HG03558 (cell line): ENCODE results near the gene CCL17.
A peak's percentile ranks its signal among the peaks of the same experiment; 100 is the strongest.
"Not testable (repeated sequence)": the region's sequence is repeated elsewhere in the genome, so short reads cannot be mapped to it uniquely, and the experiment has no call there.

Experiments
- ATAC-seq: cut with Tn5 transposase; IDR thresholded peaks from one replicate; pipeline ENCODE4 v1.9.1; 2021; ENCODE audit warnings: moderate number of reproducible peaks; ENCODE audit not compliant: unreplicated experiment; ENCODE audit errors: extremely low read depth

Gene CCL17

DNA sequence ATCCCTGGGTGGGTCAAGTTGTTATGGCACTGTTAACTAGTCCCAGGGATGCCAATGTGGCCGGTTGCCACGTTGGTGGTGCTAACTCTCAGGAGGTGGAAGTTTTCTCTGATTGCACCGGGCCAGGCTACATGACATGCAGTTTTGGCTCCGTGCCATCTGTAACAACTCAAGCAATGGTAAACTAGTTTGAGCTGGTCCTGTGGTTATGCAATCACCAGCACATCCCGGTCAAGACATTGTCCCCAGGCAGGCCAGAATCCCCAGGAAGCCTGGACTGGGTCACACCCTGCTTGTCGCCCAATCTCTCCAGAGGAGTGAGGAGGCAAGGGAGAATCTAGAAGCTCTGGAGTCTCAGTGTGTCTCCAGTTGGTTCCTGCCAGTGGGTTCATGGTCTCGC lies 10.1 kb upstream of the CCL17 start:
- no peak for ATAC-seq

DNA sequence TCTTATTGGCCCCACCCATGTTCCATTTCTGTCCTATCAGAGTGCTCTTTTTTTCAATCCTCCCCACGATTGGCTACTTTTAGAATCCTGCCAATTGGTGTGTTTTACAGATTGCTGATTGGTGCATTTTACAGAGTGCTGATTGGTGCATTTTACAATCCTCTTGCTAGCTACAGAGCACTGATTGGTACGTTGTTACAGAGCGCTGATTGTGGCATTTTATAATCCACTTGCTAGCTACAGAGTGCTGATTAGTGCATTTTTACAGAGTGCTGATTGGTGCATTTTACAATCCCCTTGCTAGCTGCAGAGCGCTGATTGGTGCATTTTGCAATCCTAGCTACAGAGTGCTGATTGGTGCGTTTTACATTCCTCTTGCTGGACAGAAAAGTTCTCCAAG lies 9.5 kb upstream of the CCL17 start:
- no peak for ATAC-seq

DNA sequence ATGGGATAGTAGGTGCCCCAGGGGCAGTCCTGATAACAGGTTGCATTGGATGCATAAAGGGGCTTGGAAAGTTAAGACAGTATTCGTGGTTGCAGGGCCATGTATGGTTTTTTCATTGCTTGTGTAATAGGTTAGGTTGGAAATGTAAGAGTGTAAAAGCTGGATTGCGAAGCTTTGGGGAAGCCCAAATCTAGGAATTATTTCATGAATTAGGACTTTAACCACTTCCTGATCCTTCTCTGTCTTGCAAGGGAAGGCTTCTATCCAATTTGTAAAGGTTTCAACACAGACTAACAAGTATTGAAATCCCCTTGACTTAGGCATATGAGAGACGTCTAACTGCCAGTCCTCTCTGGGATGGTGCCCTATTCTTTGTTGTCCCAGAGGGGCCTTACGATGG lies 7.8 kb upstream of the CCL17 start:
- no peak for ATAC-seq

DNA sequence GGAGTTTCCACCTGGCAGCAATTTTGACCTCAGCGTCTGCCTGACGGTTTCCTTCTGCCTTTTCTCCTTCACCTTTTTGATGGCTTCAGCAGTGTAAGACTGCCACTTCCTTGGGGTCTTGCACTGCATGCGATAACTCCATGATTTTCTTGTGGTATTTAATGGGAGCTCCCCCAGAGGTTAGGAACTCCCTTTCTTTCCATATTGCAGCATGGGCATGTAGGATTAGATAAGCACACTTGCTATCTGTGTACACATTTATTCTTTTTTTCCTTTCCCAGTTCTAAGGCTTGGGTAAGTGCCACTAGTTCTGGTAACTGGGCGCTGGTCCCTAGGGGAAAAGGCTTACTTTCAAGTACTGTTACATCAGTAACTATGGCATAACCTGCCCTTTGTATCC lies 7.1 kb upstream of the CCL17 start:
- ATAC-seq: not testable (repeated sequence)

GRCh38 chr16:57401943-57402640 lies 2.5 kb upstream of the CCL17 start:
- ATAC-seq: no peak

- no peak for ATAC-seq
These were observed 530 bp downstream of the CCL17 start for GRCh38 chr16:57405097-57405496.

- ATAC-seq: no peak
These were observed 2.3 kb downstream of the CCL17 start for GRCh38 chr16:57406881-57407280.

GRCh38 chr16:57407521-57408353 lies 3.2 kb downstream of the CCL17 start:
- no peak for ATAC-seq

- no peak for ATAC-seq
These were observed 4.5 kb downstream of the CCL17 start for GRCh38 chr16:57409065-57409464.

- no peak for ATAC-seq
These were observed 5.5 kb downstream of the CCL17 start for GRCh38 chr16:57409870-57410587.

- no peak for ATAC-seq
These were observed 6.9 kb downstream of the CCL17 start for GRCh38 chr16:57411362-57411976.

- ATAC-seq: no peak
These were observed 8.0 kb downstream of the CCL17 start for GRCh38 chr16:57412584-57412983.

- ATAC-seq: peak; percentile 46
These were observed 8.7 kb downstream of the CCL17 start for GRCh38 chr16:57413301-57413730.

DNA sequence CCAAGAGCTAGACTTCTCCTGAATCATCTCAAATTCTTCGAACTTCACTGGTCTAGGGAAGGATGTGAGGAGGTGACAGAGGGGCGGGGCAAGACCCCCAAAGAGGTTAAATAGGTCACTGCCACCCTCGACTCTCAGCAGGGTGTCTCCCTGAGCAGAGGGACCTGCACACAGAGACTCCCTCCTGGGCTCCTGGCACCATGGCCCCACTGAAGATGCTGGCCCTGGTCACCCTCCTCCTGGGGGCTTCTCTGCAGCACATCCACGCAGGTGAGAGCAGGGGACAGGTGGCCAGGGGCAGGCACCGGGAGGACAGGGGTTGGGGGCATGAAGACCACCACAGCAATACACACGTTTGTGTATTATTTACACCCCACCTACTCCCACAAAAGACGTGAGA lies 9.2 kb downstream of the CCL17 start:
- no peak for ATAC-seq

DNA sequence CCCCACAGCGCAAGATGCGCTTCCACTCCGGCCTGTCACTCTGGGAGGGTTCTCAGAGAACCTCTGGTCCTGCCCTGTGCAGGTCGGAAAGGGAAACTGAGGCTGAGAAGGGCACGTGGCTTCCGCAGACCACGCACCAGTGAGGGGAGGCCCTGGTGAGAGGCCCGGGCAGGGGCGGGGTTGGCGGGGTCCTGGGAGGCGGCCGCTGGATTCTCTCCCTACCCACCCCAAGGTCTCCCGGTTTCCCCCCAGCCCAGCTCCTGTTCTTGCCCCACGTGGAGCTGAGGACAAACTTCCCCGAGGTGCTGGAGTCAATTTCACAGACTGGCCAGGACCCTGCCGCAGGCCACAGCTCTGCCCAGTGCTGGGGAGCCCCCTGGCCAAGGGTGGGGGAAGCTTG lies 11.5 kb downstream of the CCL17 start:
- ATAC-seq: no peak

DNA sequence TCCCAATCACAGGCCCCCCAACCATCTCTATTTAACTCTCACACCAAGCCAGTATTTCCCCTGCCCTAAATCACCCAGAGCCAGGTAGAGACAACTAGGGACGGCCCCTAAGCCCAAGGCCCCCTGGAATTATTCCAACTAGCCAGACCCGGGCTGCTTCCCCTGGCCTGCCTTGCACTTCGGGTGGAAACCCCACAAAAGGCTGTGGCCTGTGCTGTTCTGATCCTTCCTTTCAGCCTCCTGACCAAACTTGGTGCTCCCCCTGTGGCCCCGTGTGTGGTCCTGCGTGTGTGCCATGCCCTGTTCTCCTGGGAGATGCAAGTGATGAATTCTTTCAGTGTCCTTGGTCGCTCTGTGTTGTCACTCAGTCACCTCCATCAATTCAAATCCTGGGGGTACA lies 14.9 kb downstream of the CCL17 start:
- no peak for ATAC-seq

DNA sequence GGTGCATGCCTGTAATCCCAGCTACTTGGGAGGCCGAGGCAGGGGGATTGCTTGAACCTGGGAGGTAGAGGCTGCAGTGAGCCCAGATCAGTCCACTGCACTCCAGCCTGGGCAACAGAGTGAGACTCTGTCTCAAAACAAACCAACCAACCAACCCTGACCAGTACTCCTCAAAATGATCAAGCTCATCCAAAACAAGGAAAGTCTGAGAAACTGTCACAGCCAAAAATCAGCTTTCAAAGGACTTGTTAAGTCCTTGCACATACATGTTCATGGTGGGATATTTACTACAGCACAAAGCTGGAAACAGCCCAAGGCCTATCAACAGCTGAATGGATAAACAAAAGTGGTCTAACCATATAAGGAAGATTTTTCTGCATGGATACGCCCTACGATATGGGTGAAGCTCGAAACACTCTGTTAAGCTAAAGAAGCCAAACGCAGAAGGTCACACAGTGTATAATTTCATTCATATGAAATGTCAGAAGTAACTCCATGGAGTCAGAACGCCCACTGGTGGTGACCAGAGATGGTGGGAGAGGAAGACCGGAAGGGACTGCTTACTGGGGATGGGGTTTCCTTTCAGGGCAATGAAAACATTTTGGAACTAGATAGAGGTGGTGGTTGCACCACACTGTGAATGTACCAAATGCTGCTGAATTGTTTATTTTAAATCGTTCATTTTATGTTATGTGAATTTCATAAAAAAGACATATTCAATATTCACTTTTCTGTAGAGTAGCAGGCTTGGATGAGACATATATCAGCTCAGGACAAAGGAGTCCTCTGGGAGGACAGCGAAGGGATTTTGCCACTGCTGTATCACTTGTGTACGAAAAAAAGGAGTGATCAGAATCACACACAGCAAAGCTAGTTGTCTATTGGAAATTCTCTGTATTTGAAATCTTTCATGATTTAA lies 17.7 kb downstream of the CCL17 start:
- no peak for ATAC-seq

- no peak for ATAC-seq
These were observed 18.6 kb downstream of the CCL17 start for GRCh38 chr16:57423152-57423551.

DNA sequence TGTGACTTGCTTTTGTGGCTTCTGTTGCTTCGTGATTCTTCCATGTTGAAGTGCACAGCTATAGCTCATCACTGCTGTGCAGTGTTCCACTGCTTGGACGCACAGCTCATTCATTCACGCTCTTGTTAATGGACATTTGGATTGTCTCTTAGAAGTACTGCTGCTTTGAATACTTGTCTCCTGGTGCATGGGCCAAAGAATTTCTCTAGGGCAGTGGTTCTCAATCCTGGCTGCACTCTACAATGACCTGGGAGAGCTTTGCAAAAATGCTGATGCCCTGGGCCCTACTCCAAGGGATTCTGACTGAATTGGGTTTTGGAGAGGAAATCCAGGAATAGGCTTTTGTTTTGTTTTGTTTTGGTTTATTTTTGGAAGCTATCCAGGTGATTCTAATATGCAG lies 20.0 kb downstream of the CCL17 start:
- ATAC-seq: no peak

GRCh38 chr16:57426356-57426755 lies 21.8 kb downstream of the CCL17 start:
- no peak for ATAC-seq
